HUES48 (cell line): Measurements from ENCODE around the gene MAP6.

Experiments
- H3K27ac ChIP-seq: one replicate; pipeline ENCODE4 v1.7.0; 2013; ENCODE audit warnings: low read depth, low read length, inconsistent platforms
- H3K27me3 ChIP-seq: 2 replicates; pipeline ENCODE4 v1.6.1; 2013; ENCODE audit warnings: mild to moderate bottlenecking, low read length; ENCODE audit not compliant: control insufficient read depth, insufficient read depth
- H3K36me3 ChIP-seq: 2 replicates; pipeline ENCODE4 v1.6.1; 2013; ENCODE audit warnings: low read length; ENCODE audit not compliant: control insufficient read depth, insufficient read depth
- H3K4me1 ChIP-seq: 2 replicates; pipeline ENCODE4 v1.6.1; 2013; ENCODE audit warnings: mild to moderate bottlenecking, low read length; ENCODE audit not compliant: control insufficient read depth, insufficient read depth
- H3K4me3 ChIP-seq: 2 replicates; pipeline ENCODE4 v1.5.1; 2013; ENCODE audit warnings: mild to moderate bottlenecking, low read depth, low read length
- H3K9ac ChIP-seq: 2 replicates; pipeline ENCODE4 v1.6.1; 2013; ENCODE audit warnings: mild to moderate bottlenecking, low read depth, low read length, moderate library complexity
- H3K9me3 ChIP-seq: 2 replicates; pipeline ENCODE4 v1.6.1; 2013; ENCODE audit warnings: low read length; ENCODE audit not compliant: control insufficient read depth, insufficient read depth

MAP6 gene

GRCh38 chr11:75602951-75603350 is 65.9 kb downstream of the MAP6 start:
- Histone ChIP-seq H3K9ac (no peak overlapping the region), H3K27me3 (no peaks in the 10 kb centered on the region), H3K4me3 (no peak overlapping the region)

GRCh38 chr11:75601494-75601893 is 67.3 kb downstream of the MAP6 start:
- H3K36me3 ChIP-seq, result no peaks in the 10 kb centered on the region
- no peaks in the 10 kb centered on the region for H3K9me3 ChIP-seq
- H3K4me3 ChIP-seq, result no peak overlapping the region
- H3K4me1 ChIP-seq, result 0 out of 2 replicates have a peak, but pooled peaks cover 4% of the 10 kb centered on the region
- no peaks in the 10 kb centered on the region for H3K27me3 ChIP-seq
- no peak overlapping the region for H3K9ac ChIP-seq
- no peak overlapping the region for H3K27ac ChIP-seq

More at GRCh38 chr11:75602951-75603350, 65.9 kb downstream of the MAP6 start:
- no peaks in the 10 kb centered on the region for H3K36me3 ChIP-seq
- no peaks in the 10 kb centered on the region for H3K9me3 ChIP-seq
- H3K27ac ChIP-seq, result no peak overlapping the region
- 0 out of 2 replicates have a peak, but pooled peaks cover 4% of the 10 kb centered on the region for H3K4me1 ChIP-seq

GRCh38 chr11:75600356-75600755 is 68.5 kb downstream of the MAP6 start:
- Histone ChIP-seq H3K27ac (no peak overlapping the region), H3K9me3 (no peaks in the 10 kb centered on the region), H3K9ac (no peak overlapping the region), H3K36me3 (no peaks in the 10 kb centered on the region), H3K27me3 (no peaks in the 10 kb centered on the region), H3K4me1 (0 out of 2 replicates have a peak, but pooled peaks cover 4% of the 10 kb centered on the region), H3K4me3 (no peak overlapping the region)

- no peak overlapping the region for H3K4me3 ChIP-seq
- H3K27ac ChIP-seq, result no peak overlapping the region
- H3K36me3 ChIP-seq, result no peaks in the 10 kb centered on the region
- H3K4me1 ChIP-seq, result 0 out of 2 replicates have a peak, but pooled peaks cover 4% of the 10 kb centered on the region
- H3K9ac ChIP-seq, result no peak overlapping the region
- H3K9me3 ChIP-seq, result no peaks in the 10 kb centered on the region
- H3K27me3 ChIP-seq, result no peaks in the 10 kb centered on the region
Observed at GRCh38 chr11:75598900-75599299, 69.9 kb downstream of the MAP6 start.

GRCh38 chr11:75598264-75598663 is 70.6 kb downstream of the MAP6 start:
- H3K27ac ChIP-seq, result no peak overlapping the region
- H3K4me1 ChIP-seq, result 0 out of 2 replicates have a peak, but pooled peaks cover 4% of the 10 kb centered on the region
- H3K4me3 ChIP-seq, result no peak overlapping the region
- H3K36me3 ChIP-seq, result no peaks in the 10 kb centered on the region
- H3K9ac ChIP-seq, result no peak overlapping the region
- no peaks in the 10 kb centered on the region for H3K27me3 ChIP-seq
- no peaks in the 10 kb centered on the region for H3K9me3 ChIP-seq

- no peak overlapping the region for H3K9ac ChIP-seq
- no peaks in the 10 kb centered on the region for H3K9me3 ChIP-seq
- H3K36me3 ChIP-seq, result no peaks in the 10 kb centered on the region
- H3K4me3 ChIP-seq, result no peak overlapping the region
- H3K27me3 ChIP-seq, result no peaks in the 10 kb centered on the region
- no peak overlapping the region for H3K27ac ChIP-seq
- H3K4me1 ChIP-seq, result no peaks in the 10 kb centered on the region
Observed at GRCh38 chr11:75597636-75598035, 71.2 kb downstream of the MAP6 start.

- no peaks in the 10 kb centered on the region for H3K4me1 ChIP-seq
Observed at GRCh38 chr11:75596914-75597313, 71.9 kb downstream of the MAP6 start.

GRCh38 chr11:75595429-75595828 is 73.4 kb downstream of the MAP6 start:
- no peaks in the 10 kb centered on the region for H3K27me3 ChIP-seq
- no peak overlapping the region for H3K4me3 ChIP-seq
- H3K9ac ChIP-seq, result no peak overlapping the region
- H3K9me3 ChIP-seq, result no peaks in the 10 kb centered on the region
- no peak overlapping the region for H3K27ac ChIP-seq
- no peaks in the 10 kb centered on the region for H3K36me3 ChIP-seq
- H3K4me1 ChIP-seq, result no peaks in the 10 kb centered on the region

More at GRCh38 chr11:75596914-75597313, 71.9 kb downstream of the MAP6 start:
- H3K4me3 ChIP-seq, result no peak overlapping the region
- H3K9me3 ChIP-seq, result no peaks in the 10 kb centered on the region
- H3K9ac ChIP-seq, result no peak overlapping the region
- no peaks in the 10 kb centered on the region for H3K36me3 ChIP-seq
- no peak overlapping the region for H3K27ac ChIP-seq
- no peaks in the 10 kb centered on the region for H3K27me3 ChIP-seq

GRCh38 chr11:75594211-75594610 is 74.6 kb downstream of the MAP6 start:
- no peak overlapping the region for H3K27ac ChIP-seq
- H3K4me1 ChIP-seq, result no peaks in the 10 kb centered on the region
- H3K36me3 ChIP-seq, result no peaks in the 10 kb centered on the region

GRCh38 chr11:75593286-75593915 is 75.4 kb downstream of the MAP6 start:
- no peaks in the 10 kb centered on the region for H3K9me3 ChIP-seq
- H3K9ac ChIP-seq, result no peak overlapping the region
- H3K4me3 ChIP-seq, result no peak overlapping the region
- no peaks in the 10 kb centered on the region for H3K27me3 ChIP-seq
- no peak overlapping the region for H3K27ac ChIP-seq
- H3K36me3 ChIP-seq, result no peaks in the 10 kb centered on the region
- no peaks in the 10 kb centered on the region for H3K4me1 ChIP-seq

More at GRCh38 chr11:75594211-75594610, 74.6 kb downstream of the MAP6 start:
- no peaks in the 10 kb centered on the region for H3K27me3 ChIP-seq
- no peaks in the 10 kb centered on the region for H3K9me3 ChIP-seq
- no peak overlapping the region for H3K9ac ChIP-seq
- no peak overlapping the region for H3K4me3 ChIP-seq

GRCh38 chr11:75592715-75593114 is 76.1 kb downstream of the MAP6 start:
- no peak overlapping the region for H3K9ac ChIP-seq
- H3K36me3 ChIP-seq, result no peaks in the 10 kb centered on the region
- H3K4me3 ChIP-seq, result no peak overlapping the region
- no peak overlapping the region for H3K27ac ChIP-seq
- no peaks in the 10 kb centered on the region for H3K27me3 ChIP-seq
- no peaks in the 10 kb centered on the region for H3K4me1 ChIP-seq
- no peaks in the 10 kb centered on the region for H3K9me3 ChIP-seq
